Ascending aorta (tissue), 2 donors: ENCODE results near the gene CIP2A. TPM values are rescaled to one million over a fixed set of nuclear protein-coding genes. Genes with fewer than 3 reads are reported as not detected.

ENCODE experiments used
- DNase-seq, 2 donors: peaks; one replicate each; pipeline ENCODE4 v3.0.0-alpha.2; 2019; ENCODE audit warnings: low spot score in 2 of 2
- H3K27ac ChIP-seq, 2 donors: fragments of 200-600 bp; sonication (generic); one replicate each; pipeline ENCODE4 v1.5.1; 2016 to 2017; ENCODE audit warnings: mild to moderate bottlenecking in 1 of 2
- H3K27me3 ChIP-seq: fragments of 200-600 bp; sonication (generic); one replicate; pipeline ENCODE4 v1.5.1; 2017
- H3K36me3 ChIP-seq, 2 donors: fragments of 200-600 bp; sonication (generic); one replicate each; pipeline ENCODE4 v1.5.1; 2016
- H3K4me1 ChIP-seq, 2 donors: fragments of 200-600 bp; sonication (generic); one replicate each; pipeline ENCODE4 v1.5.1; 2016 to 2017; ENCODE audit warnings: mild to moderate bottlenecking in 1 of 2
- H3K4me3 ChIP-seq, 2 donors: fragments of 200-600 bp; sonication (generic); one replicate each; pipeline ENCODE4 v1.5.1; 2016 to 2017; ENCODE audit warnings: mild to moderate bottlenecking in 1 of 2
- H3K9me3 ChIP-seq, 2 donors: fragments of 200-600 bp; sonication (generic); one replicate each; pipeline ENCODE4 v1.5.1; 2016
- CTCF ChIP-seq, 3 experiments: fragments of 200-600 bp in 2 of 3; fragments of 450-650 bp in 1 of 3; sonication (generic) in 2 of 3; IDR thresholded peaks; one replicate each; pipeline ENCODE4 v1.5.1; 2016 to 2019; ENCODE audit warnings: antibody characterized with exemption in 3 of 3, mild to moderate bottlenecking in 1 of 3, moderate library complexity in 1 of 3
- intact Hi-C: fragments of 100-400 bp; cut with DNase I; formaldehyde crosslinking; loops from one replicate; pipeline ENCODE4 v1.15.1; 2023
- total RNA-seq: library from RNA; depleted of rRNA; stranded (reverse); fragments of >200 nt; gene quantifications from one replicate; pipeline ENCODE4 v1.1.0, GENCODE V29; 2016

CIP2A gene
- total RNA-seq, 1 donor from 2014 or later = not detected

- no peak for TF ChIP-seq CTCF (IDR thresholded peaks at IDR 0.05)
- no peaks in the 10 kb centered on the region for H3K36me3 ChIP-seq
- H3K4me1 ChIP-seq = no peaks in the 10 kb centered on the region
- no peaks in the 10 kb centered on the region for H3K9me3 ChIP-seq
- intact Hi-C loops = no loop called here
- no peak overlapping the region for H3K27ac ChIP-seq
- DNase-seq = no peak
- H3K27me3 ChIP-seq = no peaks in the 10 kb centered on the region
- no peak overlapping the region for H3K4me3 ChIP-seq
Observed at GRCh38 chr3:108562565-108562964, 26.7 kb downstream of the CIP2A start.

GRCh38 chr3:108555966-108556581 lies 33.2 kb downstream of the CIP2A start:
- no peak for DNase-seq
- intact Hi-C loops = no loop called here
- Histone ChIP-seq H3K27me3 (no peaks in the 10 kb centered on the region), H3K9me3 (no peaks in the 10 kb centered on the region), H3K4me3 (no peak overlapping the region), H3K4me1 (no peaks in the 10 kb centered on the region), H3K36me3 (no peaks in the 10 kb centered on the region), H3K27ac (no peak overlapping the region)
- TF ChIP-seq CTCF (IDR thresholded peaks at IDR 0.05) = no peak

- Histone ChIP-seq H3K4me3 (no peak overlapping the region), H3K27me3 (no peaks in the 10 kb centered on the region), H3K36me3 (no peaks in the 10 kb centered on the region), H3K9me3 (no peaks in the 10 kb centered on the region), H3K27ac (no peak overlapping the region), H3K4me1 (no peaks in the 10 kb centered on the region)
- no peak for TF ChIP-seq CTCF (IDR thresholded peaks at IDR 0.05)
- no peak for DNase-seq
- intact Hi-C loops = no loop called here
Observed at GRCh38 chr3:108554913-108555571, 34.2 kb downstream of the CIP2A start.

- TF ChIP-seq CTCF (IDR thresholded peaks at IDR 0.05) = no peak
- intact Hi-C loops = no loop called here
Observed at GRCh38 chr3:108554229-108554628, 35.0 kb downstream of the CIP2A start.

GRCh38 chr3:108552267-108553159 lies 36.7 kb downstream of the CIP2A start:
- intact Hi-C loops = loop anchor here (1.0 kb wide), 1 partner anchor 63 kb away; no protein-coding TSS in a partner anchor
- no peaks in the 10 kb centered on the region for H3K4me1 ChIP-seq
- H3K4me3 ChIP-seq = no peak overlapping the region
- no peaks in the 10 kb centered on the region for H3K27me3 ChIP-seq
- TF ChIP-seq CTCF (IDR thresholded peaks at IDR 0.05) = peak in 2 of 3 experiments; percentile 23 to 59
- H3K9me3 ChIP-seq = no peaks in the 10 kb centered on the region
- H3K36me3 ChIP-seq = no peaks in the 10 kb centered on the region
- no peak for DNase-seq
- H3K27ac ChIP-seq = no peak overlapping the region

More at GRCh38 chr3:108554229-108554628, 35.0 kb downstream of the CIP2A start:
- Histone ChIP-seq H3K9me3 (no peaks in the 10 kb centered on the region), H3K4me1 (no peaks in the 10 kb centered on the region), H3K27ac (no peak overlapping the region), H3K4me3 (no peak overlapping the region), H3K27me3 (no peaks in the 10 kb centered on the region), H3K36me3 (no peaks in the 10 kb centered on the region)
- DNase-seq = no peak
